Mesothelial cell of epicardium (in vitro differentiated cells): Measurements from ENCODE around the gene TNFSF8. TPM values are rescaled to one million over a fixed set of nuclear protein-coding genes. Genes with fewer than 3 reads are reported as not detected.

Experiments
- DNase-seq, 2 experiments: peaks; one replicate each; pipeline ENCODE4 v3.0.0; 2021; ENCODE audit warnings: low spot score in 2 of 2; ENCODE audit not compliant: unreplicated experiment in 2 of 2
- H3K27ac Mint-ChIP-seq: 2 replicates; pipeline ENCODE4 v1.8.0; 2021; ENCODE audit warnings: mixed read lengths
- H3K27me3 Mint-ChIP-seq: 2 replicates; pipeline ENCODE4 v1.8.0; 2021; ENCODE audit warnings: low read depth, mixed read lengths
- H3K36me3 Mint-ChIP-seq: 2 replicates; pipeline ENCODE4 v1.8.0; 2021; ENCODE audit warnings: mixed read lengths
- H3K4me1 Mint-ChIP-seq: 2 replicates; pipeline ENCODE4 v1.8.0; 2021; ENCODE audit warnings: mixed read lengths
- H3K4me3 Mint-ChIP-seq: 2 replicates; pipeline ENCODE4 v1.8.0; 2021; ENCODE audit warnings: mild to moderate bottlenecking, moderate library complexity, mixed read lengths
- H3K9me3 Mint-ChIP-seq: 2 replicates; pipeline ENCODE4 v1.8.0; 2021; ENCODE audit warnings: mixed read lengths
- total RNA-seq: library from RNA; stranded (reverse); gene quantifications from 3 replicates; pipeline ENCODE4 v1.2.1, GENCODE V29; 2021
- TF ChIP-seq, protein P1 (sequence below): fragments of 200-600 bp; sonication (generic); IDR thresholded peaks from one replicate; pipeline ENCODE4 v1.5.0; 2021; ENCODE audit warnings: antibody characterized with exemption; ENCODE audit not compliant: unreplicated experiment

TNFSF8 gene
- total RNA-seq, 1 donor from 2014 or later: not detected

DNA sequence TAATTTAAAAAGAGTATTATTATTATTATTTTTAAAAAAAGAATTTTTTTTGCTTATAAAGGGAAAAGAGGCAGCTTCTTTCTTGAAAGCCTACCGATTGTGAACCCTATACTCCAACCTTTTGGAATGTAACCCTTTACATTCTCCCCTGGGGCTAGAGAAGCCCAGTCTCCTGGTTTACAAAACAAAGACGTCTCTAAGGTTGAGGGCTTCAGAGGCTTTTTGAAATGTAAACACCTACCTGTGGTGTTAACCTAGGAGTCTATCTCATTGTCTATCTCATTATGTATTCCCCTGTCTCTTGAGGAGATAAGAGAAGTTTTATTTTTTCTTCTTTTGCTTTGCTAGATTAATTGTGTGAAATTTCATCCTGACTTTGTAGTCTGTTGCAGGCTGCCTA lies 4.7 kb downstream of the TNFSF8 start:
- TF ChIP-seq, protein P1, sequence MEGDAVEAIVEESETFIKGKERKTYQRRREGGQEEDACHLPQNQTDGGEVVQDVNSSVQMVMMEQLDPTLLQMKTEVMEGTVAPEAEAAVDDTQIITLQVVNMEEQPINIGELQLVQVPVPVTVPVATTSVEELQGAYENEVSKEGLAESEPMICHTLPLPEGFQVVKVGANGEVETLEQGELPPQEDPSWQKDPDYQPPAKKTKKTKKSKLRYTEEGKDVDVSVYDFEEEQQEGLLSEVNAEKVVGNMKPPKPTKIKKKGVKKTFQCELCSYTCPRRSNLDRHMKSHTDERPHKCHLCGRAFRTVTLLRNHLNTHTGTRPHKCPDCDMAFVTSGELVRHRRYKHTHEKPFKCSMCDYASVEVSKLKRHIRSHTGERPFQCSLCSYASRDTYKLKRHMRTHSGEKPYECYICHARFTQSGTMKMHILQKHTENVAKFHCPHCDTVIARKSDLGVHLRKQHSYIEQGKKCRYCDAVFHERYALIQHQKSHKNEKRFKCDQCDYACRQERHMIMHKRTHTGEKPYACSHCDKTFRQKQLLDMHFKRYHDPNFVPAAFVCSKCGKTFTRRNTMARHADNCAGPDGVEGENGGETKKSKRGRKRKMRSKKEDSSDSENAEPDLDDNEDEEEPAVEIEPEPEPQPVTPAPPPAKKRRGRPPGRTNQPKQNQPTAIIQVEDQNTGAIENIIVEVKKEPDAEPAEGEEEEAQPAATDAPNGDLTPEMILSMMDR: no peak
- H3K4me1 Mint-ChIP-seq: peaks cover 37% of the 10 kb centered on the region
- H3K4me3 Mint-ChIP-seq: peak overlapping the region; percentile 49
- H3K27me3 Mint-ChIP-seq: no peaks in the 10 kb centered on the region
- H3K9me3 Mint-ChIP-seq: peaks cover 3% of the 10 kb centered on the region
- H3K36me3 Mint-ChIP-seq: no peaks in the 10 kb centered on the region
- peak overlapping the region; percentile 85 for H3K27ac Mint-ChIP-seq
- no peak for DNase-seq

DNA sequence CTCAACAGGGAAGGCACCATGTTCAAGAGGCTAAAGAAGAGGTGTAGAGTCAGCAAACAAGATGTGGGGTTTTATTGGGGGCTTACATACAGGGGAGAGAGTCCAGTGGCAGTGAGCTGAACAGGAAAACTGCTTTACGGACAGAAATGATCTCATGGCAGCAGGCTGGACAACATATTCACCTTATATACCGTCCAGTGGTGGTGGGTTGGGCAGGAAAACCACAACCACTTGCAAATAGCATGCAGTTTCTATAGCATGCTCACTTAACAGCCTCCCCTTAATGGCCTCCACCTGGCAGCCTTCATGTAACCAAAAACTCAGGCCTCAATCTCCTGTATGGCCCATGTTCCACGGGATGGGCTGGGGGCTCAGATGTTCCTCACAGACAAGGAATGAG lies 5.4 kb downstream of the TNFSF8 start:
- Mint-ChIP-seq H3K4me3 (no peak overlapping the region), H3K4me1 (peaks cover 32% of the 10 kb centered on the region), H3K36me3 (no peaks in the 10 kb centered on the region), H3K9me3 (peaks cover 3% of the 10 kb centered on the region), H3K27me3 (no peaks in the 10 kb centered on the region), H3K27ac (no peak overlapping the region)
- no peak for DNase-seq
- TF ChIP-seq, protein P1: no peak

DNA sequence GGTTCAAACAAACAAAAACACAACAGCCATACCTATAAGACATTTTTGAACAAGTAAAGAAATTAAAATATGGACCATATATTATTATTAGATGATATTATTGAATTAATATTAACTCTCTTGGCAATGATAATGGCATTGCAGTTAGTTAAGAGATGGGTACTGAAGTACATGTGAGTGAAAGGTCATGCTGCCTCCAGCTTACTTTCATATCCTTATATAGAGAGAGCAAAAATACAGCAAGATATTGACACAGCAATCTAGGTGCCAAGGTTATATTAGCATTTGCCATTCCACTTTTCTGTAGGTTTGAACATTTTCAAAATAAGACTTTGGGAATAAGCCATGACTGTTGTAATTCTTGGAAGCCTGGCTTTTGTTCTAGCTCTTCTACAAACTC lies 6.1 kb downstream of the TNFSF8 start:
- Mint-ChIP-seq H3K4me3 (no peak overlapping the region), H3K9me3 (peaks cover 3% of the 10 kb centered on the region), H3K36me3 (no peaks in the 10 kb centered on the region), H3K4me1 (peaks cover 29% of the 10 kb centered on the region), H3K27me3 (no peaks in the 10 kb centered on the region), H3K27ac (no peak overlapping the region)
- DNase-seq: no peak
- TF ChIP-seq, protein P1: no peak

DNA sequence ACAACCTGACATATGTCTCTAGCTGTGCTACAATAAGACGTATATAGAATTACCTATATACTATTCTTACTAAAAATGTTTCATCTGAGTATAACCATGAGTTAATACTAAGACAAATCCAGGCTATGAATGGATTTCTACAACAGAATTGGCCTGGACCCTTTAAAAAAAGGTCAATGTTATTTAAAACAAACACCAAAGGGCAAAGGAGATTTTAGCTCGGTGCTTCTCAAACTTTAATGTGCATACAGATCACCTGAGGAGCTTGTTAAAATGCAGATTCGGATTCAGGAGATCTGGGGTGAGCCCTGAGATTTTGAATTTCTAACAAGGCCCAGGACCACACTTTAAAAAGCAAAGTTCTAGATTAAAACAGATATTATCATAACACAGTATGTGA lies 6.5 kb downstream of the TNFSF8 start:
- Mint-ChIP-seq H3K27ac (no peak overlapping the region), H3K27me3 (no peaks in the 10 kb centered on the region), H3K4me1 (peaks cover 25% of the 10 kb centered on the region), H3K36me3 (no peaks in the 10 kb centered on the region), H3K4me3 (no peak overlapping the region), H3K9me3 (peaks cover 3% of the 10 kb centered on the region)
- no peak for DNase-seq
- TF ChIP-seq, protein P1: no peak

DNA sequence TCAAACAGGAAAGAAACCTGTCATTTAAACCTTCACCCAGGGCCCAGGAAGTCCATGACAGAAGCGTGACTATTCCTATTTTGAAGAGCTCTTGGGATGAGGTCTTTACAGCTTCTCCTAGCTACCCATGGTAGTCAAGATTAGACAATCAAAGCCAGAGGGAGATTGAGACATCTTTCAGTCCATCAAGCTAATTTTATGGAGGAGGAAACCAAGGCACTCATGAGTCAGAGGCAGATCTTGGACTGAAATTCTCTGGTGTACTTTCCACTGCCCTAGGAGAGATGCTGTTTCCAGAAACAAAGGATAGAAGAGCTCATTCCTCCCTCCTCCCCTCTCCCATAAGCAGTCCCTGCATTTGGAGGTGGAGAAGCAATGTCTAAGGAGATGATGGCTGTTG lies 9.2 kb downstream of the TNFSF8 start:
- DNase-seq: no peak
- Mint-ChIP-seq H3K9me3 (peaks cover 3% of the 10 kb centered on the region), H3K27ac (no peak overlapping the region), H3K36me3 (no peaks in the 10 kb centered on the region), H3K4me1 (peaks cover 8% of the 10 kb centered on the region), H3K4me3 (no peak overlapping the region), H3K27me3 (no peaks in the 10 kb centered on the region)
- TF ChIP-seq, protein P1: no peak

DNA sequence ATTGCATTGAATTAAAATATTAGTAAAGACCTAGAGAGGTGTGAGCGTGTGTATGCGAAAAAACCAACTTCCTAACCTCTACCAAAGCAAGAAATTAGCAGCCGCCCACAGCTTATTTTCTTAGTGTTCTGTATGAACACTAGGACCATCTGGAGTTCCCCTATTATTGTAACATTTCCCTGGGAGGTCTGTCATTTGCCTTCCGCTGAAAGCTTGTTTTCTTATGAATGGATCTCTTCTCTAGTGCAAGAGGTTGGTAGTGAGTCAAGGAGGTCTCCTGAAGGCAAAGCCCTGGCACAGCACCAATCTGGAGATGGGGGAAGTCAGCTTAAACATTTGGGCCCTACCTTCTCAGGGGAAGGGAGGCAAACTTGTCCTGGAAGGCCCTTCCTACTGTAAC lies 10.8 kb downstream of the TNFSF8 start:
- TF ChIP-seq, protein P1: no peak
- H3K4me1 Mint-ChIP-seq: peaks cover 12% of the 10 kb centered on the region
- no peak for DNase-seq
- no peaks in the 10 kb centered on the region for H3K36me3 Mint-ChIP-seq
- H3K4me3 Mint-ChIP-seq: no peak overlapping the region
- peak overlapping the region; percentile 60 for H3K27ac Mint-ChIP-seq
- peaks cover 3% of the 10 kb centered on the region for H3K9me3 Mint-ChIP-seq
- H3K27me3 Mint-ChIP-seq: no peaks in the 10 kb centered on the region
